Ascending aorta (tissue), 2 donors: ENCODE measurements around the gene ZC3H12A. TPM values are rescaled to one million over a fixed set of nuclear protein-coding genes. Genes with fewer than 3 reads are reported as not detected.

Source experiments
- DNase-seq, 2 donors: peaks; one replicate each; pipeline ENCODE4 v3.0.0-alpha.2; 2019; ENCODE audit warnings: low spot score in 2 of 2
- H3K27ac ChIP-seq, 2 donors: fragments of 200-600 bp; sonication (generic); one replicate each; pipeline ENCODE4 v1.5.1; 2016 to 2017; ENCODE audit warnings: mild to moderate bottlenecking in 1 of 2
- H3K27me3 ChIP-seq: fragments of 200-600 bp; sonication (generic); one replicate; pipeline ENCODE4 v1.5.1; 2017
- H3K36me3 ChIP-seq, 2 donors: fragments of 200-600 bp; sonication (generic); one replicate each; pipeline ENCODE4 v1.5.1; 2016
- H3K4me1 ChIP-seq, 2 donors: fragments of 200-600 bp; sonication (generic); one replicate each; pipeline ENCODE4 v1.5.1; 2016 to 2017; ENCODE audit warnings: mild to moderate bottlenecking in 1 of 2
- H3K4me3 ChIP-seq, 2 donors: fragments of 200-600 bp; sonication (generic); one replicate each; pipeline ENCODE4 v1.5.1; 2016 to 2017; ENCODE audit warnings: mild to moderate bottlenecking in 1 of 2
- H3K9me3 ChIP-seq, 2 donors: fragments of 200-600 bp; sonication (generic); one replicate each; pipeline ENCODE4 v1.5.1; 2016
- CTCF ChIP-seq, 3 experiments: fragments of 200-600 bp in 2 of 3; fragments of 450-650 bp in 1 of 3; sonication (generic) in 2 of 3; IDR thresholded peaks; one replicate each; pipeline ENCODE4 v1.5.1; 2016 to 2019; ENCODE audit warnings: antibody characterized with exemption in 3 of 3, mild to moderate bottlenecking in 1 of 3, moderate library complexity in 1 of 3
- intact Hi-C: fragments of 100-400 bp; cut with DNase I; formaldehyde crosslinking; loops from one replicate; pipeline ENCODE4 v1.15.1; 2023
- total RNA-seq: library from RNA; depleted of rRNA; stranded (reverse); fragments of >200 nt; gene quantifications from one replicate; pipeline ENCODE4 v1.1.0, GENCODE V29; 2016

Gene ZC3H12A
- total RNA-seq, 1 donor from 2014 or later = 12.8 TPM

- TF ChIP-seq CTCF (IDR thresholded peaks at IDR 0.05) = no peak
- Histone ChIP-seq H3K27me3 (no peaks in the 10 kb centered on the region), H3K9me3 (no peaks in the 10 kb centered on the region), H3K36me3 (no peaks in the 10 kb centered on the region), H3K27ac (no peak overlapping the region), H3K4me3 (no peak overlapping the region), H3K4me1 (no peaks in the 10 kb centered on the region)
- intact Hi-C loops = no loop called here
- no peak for DNase-seq
Observed at GRCh38 chr1:37448691-37449417, 25.5 kb upstream of the ZC3H12A start.

- H3K27me3 ChIP-seq = no peaks in the 10 kb centered on the region
- H3K9me3 ChIP-seq = no peaks in the 10 kb centered on the region
- TF ChIP-seq CTCF (IDR thresholded peaks at IDR 0.05) = no peak
- DNase-seq = no peak
- H3K36me3 ChIP-seq = no peaks in the 10 kb centered on the region
- intact Hi-C loops = loop anchor here (5.0 kb wide), 1 partner anchor 232 kb away; no protein-coding TSS in a partner anchor
- no peak overlapping the region for H3K27ac ChIP-seq
- no peak overlapping the region for H3K4me3 ChIP-seq
- no peaks in the 10 kb centered on the region for H3K4me1 ChIP-seq
Observed at GRCh38 chr1:37449936-37450335, 24.4 kb upstream of the ZC3H12A start.

- Histone ChIP-seq H3K36me3 (no peaks in the 10 kb centered on the region), H3K4me1 (no peaks in the 10 kb centered on the region), H3K9me3 (no peaks in the 10 kb centered on the region), H3K4me3 (no peak overlapping the region), H3K27ac (no peak overlapping the region), H3K27me3 (no peaks in the 10 kb centered on the region)
- TF ChIP-seq CTCF (IDR thresholded peaks at IDR 0.05) = no peak
- intact Hi-C loops = loop anchor here (5.0 kb wide), 1 partner anchor 230 kb away; no protein-coding TSS in a partner anchor
- DNase-seq = no peak
Observed at GRCh38 chr1:37452416-37452815, 22.0 kb upstream of the ZC3H12A start.

GRCh38 chr1:37453647-37454046, 20.7 kb upstream of the ZC3H12A start:
- intact Hi-C loops = loop anchor here (5.0 kb wide), 1 partner anchor 229 kb away; no protein-coding TSS in a partner anchor
- Histone ChIP-seq H3K9me3 (no peaks in the 10 kb centered on the region), H3K4me1 (no peaks in the 10 kb centered on the region), H3K27me3 (no peaks in the 10 kb centered on the region), H3K27ac (peak overlapping the region in 1 of 2 donors; percentile 68), H3K4me3 (no peak overlapping the region), H3K36me3 (no peaks in the 10 kb centered on the region)
- DNase-seq = no peak
- no peak for TF ChIP-seq CTCF (IDR thresholded peaks at IDR 0.05)

- intact Hi-C loops = loop anchor here (1.0 kb wide), 2 partner anchors 16 to 32 kb away; no protein-coding TSS in a partner anchor
- no peaks in the 10 kb centered on the region for H3K9me3 ChIP-seq
- no peaks in the 10 kb centered on the region for H3K27me3 ChIP-seq
- no peak for DNase-seq
- TF ChIP-seq CTCF (IDR thresholded peaks at IDR 0.05) = no peak
- no peaks in the 10 kb centered on the region for H3K36me3 ChIP-seq
- H3K4me3 ChIP-seq = peak overlapping the region in 1 of 2 donors; percentile 47
- H3K27ac ChIP-seq = peak overlapping the region; percentile 68 to 72
- H3K4me1 ChIP-seq = no peaks in the 10 kb centered on the region
Observed at GRCh38 chr1:37455516-37455915, 18.9 kb upstream of the ZC3H12A start.
